ENCODE data around the gene UGT2B15.

DNA sequence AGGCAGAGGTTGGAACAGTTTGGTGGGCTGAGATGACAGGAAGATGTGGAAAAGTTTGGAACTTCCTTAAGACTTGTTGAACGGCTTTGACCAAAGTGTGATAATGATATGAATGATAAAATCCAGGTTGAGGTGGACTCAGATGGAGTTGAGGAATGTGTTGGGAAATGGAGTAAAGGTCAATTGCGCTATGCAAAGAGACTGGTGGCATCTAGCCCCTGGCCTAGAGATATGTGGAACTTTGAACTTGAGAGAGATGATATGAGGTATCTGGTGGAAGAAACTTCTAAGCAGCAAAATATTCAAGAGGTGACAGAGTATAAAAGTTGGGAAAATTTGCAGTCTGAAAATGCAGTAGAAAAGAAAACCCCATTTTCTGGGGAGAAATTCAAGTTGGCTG is 73.0 kb downstream of the UGT2B15 start:
- TF ChIP-seq, protein P1, sequence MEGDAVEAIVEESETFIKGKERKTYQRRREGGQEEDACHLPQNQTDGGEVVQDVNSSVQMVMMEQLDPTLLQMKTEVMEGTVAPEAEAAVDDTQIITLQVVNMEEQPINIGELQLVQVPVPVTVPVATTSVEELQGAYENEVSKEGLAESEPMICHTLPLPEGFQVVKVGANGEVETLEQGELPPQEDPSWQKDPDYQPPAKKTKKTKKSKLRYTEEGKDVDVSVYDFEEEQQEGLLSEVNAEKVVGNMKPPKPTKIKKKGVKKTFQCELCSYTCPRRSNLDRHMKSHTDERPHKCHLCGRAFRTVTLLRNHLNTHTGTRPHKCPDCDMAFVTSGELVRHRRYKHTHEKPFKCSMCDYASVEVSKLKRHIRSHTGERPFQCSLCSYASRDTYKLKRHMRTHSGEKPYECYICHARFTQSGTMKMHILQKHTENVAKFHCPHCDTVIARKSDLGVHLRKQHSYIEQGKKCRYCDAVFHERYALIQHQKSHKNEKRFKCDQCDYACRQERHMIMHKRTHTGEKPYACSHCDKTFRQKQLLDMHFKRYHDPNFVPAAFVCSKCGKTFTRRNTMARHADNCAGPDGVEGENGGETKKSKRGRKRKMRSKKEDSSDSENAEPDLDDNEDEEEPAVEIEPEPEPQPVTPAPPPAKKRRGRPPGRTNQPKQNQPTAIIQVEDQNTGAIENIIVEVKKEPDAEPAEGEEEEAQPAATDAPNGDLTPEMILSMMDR (IDR thresholded peaks at IDR 0.05; ENCODE audit: poor library complexity): no peak
- TF ChIP-seq EZH2 (IDR thresholded peaks at IDR 0.05; ENCODE audit: borderline replicate concordance) (no peak), EZH2phosphoT487 (IDR thresholded peaks at IDR 0.05; ENCODE audit: low read depth, severe bottlenecking, unreplicated experiment) (no peak)

All from hepatocyte (in vitro differentiated cells).